Upper lobe of right lung (tissue), 1 donor: Measurements from ENCODE around the gene MYRF. TPM values are rescaled to one million over a fixed set of nuclear protein-coding genes. Genes with fewer than 3 reads are reported as not detected.

Experiments used
- ATAC-seq: fragments of 200-7000 bp; cut with Tn5 transposase; one replicate; pipeline ENCODE4 v1.9.1; 2020; ENCODE audit warnings: mild to moderate bottlenecking, moderate library complexity
- DNase-seq: peaks from one replicate; pipeline ENCODE4 v3.0.0-alpha.2; 2020
- H3K27ac ChIP-seq: fragments of 200-600 bp; one replicate; pipeline ENCODE4 v1.8.0; 2022
- H3K27me3 ChIP-seq: fragments of 200-600 bp; one replicate; pipeline ENCODE4 v1.8.0; 2022; ENCODE audit warnings: mild to moderate bottlenecking
- H3K36me3 ChIP-seq: fragments of 200-600 bp; one replicate; pipeline ENCODE4 v1.8.0; 2022
- H3K4me1 ChIP-seq: fragments of 200-600 bp; one replicate; pipeline ENCODE4 v1.8.0; 2022
- H3K4me3 ChIP-seq: fragments of 200-600 bp; one replicate; pipeline ENCODE4 v1.8.0; 2022; ENCODE audit warnings: mild to moderate bottlenecking
- H3K9me3 ChIP-seq: fragments of 200-600 bp; one replicate; pipeline ENCODE4 v1.8.0; 2022
- CTCF ChIP-seq: fragments of 200-600 bp; IDR thresholded peaks from one replicate; pipeline ENCODE4 v1.8.0; 2022; ENCODE audit warnings: antibody characterized with exemption
- intact Hi-C: fragments of 100-400 bp; cut with DNase I; formaldehyde crosslinking; loops from one replicate; pipeline ENCODE4 v1.11.0; 2022
- total RNA-seq: library from RNA; stranded (reverse); fragmentation: NEBNext Ultra II Directional; extraction: Animal tissue kit (Norgen Biotek cat#: 25700); gene quantifications from one replicate; pipeline ENCODE4 v1.2.1, GENCODE V29; 2021
- donor health status: DM: no; HTN: yes; CAD: no; lungs with severe emphysema.

The MYRF gene
- total RNA-seq, 1 donor from 2014 or later: 62.6 TPM

DNA sequence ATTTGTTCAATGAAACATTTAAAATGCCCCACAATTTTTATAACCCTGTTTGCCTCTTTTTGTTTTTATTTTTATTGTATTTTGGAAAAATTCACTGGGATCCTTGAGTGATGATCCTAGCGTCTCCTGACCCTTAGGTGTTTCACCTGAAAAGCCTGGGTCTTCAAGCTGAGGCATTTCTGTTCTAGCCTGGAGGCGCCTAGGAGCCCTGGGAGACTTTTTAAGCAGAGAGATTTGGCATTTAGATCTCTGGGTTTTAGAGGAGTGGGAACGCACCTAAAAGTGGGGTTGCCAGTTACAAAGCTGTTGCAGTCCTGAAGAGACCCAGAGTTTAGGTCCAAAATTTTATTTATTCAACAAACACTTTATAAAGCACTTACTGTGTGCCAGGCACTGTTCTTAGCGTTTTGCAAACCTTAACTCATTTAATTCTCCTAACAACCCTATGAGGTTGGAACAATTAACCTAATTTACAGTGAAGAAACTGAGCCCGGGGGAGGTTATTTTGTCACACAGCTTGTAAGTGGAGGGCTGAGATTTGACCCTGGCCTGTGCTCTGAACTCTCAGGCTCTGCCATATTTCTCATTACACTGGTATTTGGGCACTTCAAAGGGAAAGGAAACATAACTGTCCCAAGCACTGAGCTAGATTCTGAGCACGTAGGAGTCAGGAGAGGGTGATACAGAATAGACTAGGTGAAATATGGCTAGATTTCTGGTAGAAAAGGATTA, 65.2 kb downstream of the MYRF start:
- no peak for DNase-seq
- H3K27ac ChIP-seq: peak overlapping the region; percentile 97

GRCh38 chr11:61820174-61820573, 67.7 kb downstream of the MYRF start:
- no peak for DNase-seq
- no peak for TF ChIP-seq CTCF
- no peaks in the 10 kb centered on the region for H3K4me1 ChIP-seq
- intact Hi-C loops: no loop called here
- H3K9me3 ChIP-seq: no peaks in the 10 kb centered on the region
- no peak for ATAC-seq
- H3K27me3 ChIP-seq: no peaks in the 10 kb centered on the region
- H3K27ac ChIP-seq: no peak overlapping the region
- H3K36me3 ChIP-seq: no peaks in the 10 kb centered on the region
- H3K4me3 ChIP-seq: no peak overlapping the region

More for the DNA sequence above, 65.2 kb downstream of the MYRF start:
- no peaks in the 10 kb centered on the region for H3K27me3 ChIP-seq
- intact Hi-C loops: no loop called here
- H3K4me3 ChIP-seq: peak overlapping the region; percentile 70
- H3K36me3 ChIP-seq: peaks cover 5% of the 10 kb centered on the region
- ATAC-seq: no peak
- no peak for TF ChIP-seq CTCF
- H3K9me3 ChIP-seq: no peaks in the 10 kb centered on the region
- H3K4me1 ChIP-seq: no peaks in the 10 kb centered on the region

- no peaks in the 10 kb centered on the region for H3K9me3 ChIP-seq
- no peaks in the 10 kb centered on the region for H3K27me3 ChIP-seq
- DNase-seq (peak; percentile 73), ATAC-seq (peak; percentile 11)
- intact Hi-C loops: no loop called here
- H3K4me1 ChIP-seq: peaks cover 19% of the 10 kb centered on the region
- H3K27ac ChIP-seq: peak overlapping the region; percentile 80
- TF ChIP-seq CTCF: no peak
- H3K4me3 ChIP-seq: peak overlapping the region; percentile 67
- no peaks in the 10 kb centered on the region for H3K36me3 ChIP-seq
Measured at GRCh38 chr11:61826930-61827570, 74.6 kb downstream of the MYRF start.

DNA sequence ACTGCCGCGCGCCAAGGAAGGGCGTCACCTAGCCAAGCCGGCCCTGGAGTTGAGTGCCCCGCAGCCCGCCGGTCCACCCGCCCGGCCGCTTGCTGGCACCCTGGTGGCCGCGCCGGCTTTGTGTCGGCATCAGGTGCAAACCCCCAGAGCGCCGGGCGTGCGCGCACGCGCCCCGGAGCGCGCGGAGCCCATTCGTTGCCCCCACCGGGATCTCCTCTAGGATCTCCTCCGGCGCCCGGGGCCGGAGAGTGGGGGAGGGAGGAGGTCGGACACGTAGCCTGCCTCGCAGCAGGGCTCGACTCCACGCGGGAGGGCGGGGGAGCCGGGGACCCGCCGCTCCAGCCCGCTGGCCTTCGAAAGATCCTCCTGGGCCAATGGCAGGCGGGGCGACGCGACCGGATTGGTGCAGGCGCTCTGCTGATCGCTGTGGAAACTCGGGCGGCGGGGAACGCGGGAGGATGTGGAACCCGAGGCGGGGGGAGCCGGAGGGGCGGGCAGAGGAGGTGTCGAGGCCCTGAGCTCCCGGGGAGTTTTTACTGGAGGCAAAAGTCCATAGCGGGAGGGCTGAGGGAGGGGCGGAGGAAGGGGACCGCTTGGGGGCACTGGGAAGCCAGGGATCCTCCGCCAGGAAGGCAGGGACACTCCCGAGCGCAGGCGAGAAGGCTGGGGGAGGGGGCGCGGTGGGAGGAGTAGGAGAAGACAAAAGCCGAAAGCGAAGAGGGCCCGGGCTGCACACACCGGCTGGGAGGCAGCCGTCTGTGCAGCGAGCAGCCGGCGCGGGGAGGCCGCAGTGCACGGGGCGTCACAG, 75.3 kb downstream of the MYRF start, which contains the start of gene FADS2:
FADS2 (plus strand) TSS at position 730 of the 808 bp plus-strand sequence. CDS start 91 bp downstream, outside the sequence.
- H3K27ac ChIP-seq: peak within 1 kb of the TSS; percentile 80
- H3K9me3 ChIP-seq: no peaks in the 10 kb centered on the region
- H3K4me1 ChIP-seq: peaks cover 19% of the 10 kb centered on the region
- intact Hi-C loops: no loop called here
- no peaks in the 10 kb centered on the region for H3K36me3 ChIP-seq
- DNase-seq (peak; percentile 97), ATAC-seq (peak; percentile 92)
- TF ChIP-seq CTCF: no peak
- no peaks in the 10 kb centered on the region for H3K27me3 ChIP-seq
- peak within 1 kb of the TSS; percentile 67 for H3K4me3 ChIP-seq

GRCh38 chr11:61828379-61828628, 75.9 kb downstream of the MYRF start:
- no peaks in the 10 kb centered on the region for H3K36me3 ChIP-seq
- peak overlapping the region; percentile 80 for H3K27ac ChIP-seq
- peaks cover 19% of the 10 kb centered on the region for H3K4me1 ChIP-seq
- intact Hi-C loops: no loop called here
- no peaks in the 10 kb centered on the region for H3K27me3 ChIP-seq
- no peaks in the 10 kb centered on the region for H3K9me3 ChIP-seq
- TF ChIP-seq CTCF: no peak
- ATAC-seq: no peak
- no peak for DNase-seq
- H3K4me3 ChIP-seq: peak overlapping the region; percentile 67
